ENCODE measurements around the gene ALOX5. TPM values are rescaled to one million over a fixed set of nuclear protein-coding genes. Genes with fewer than 3 reads are reported as not detected.

Gene ALOX5
- polyA plus RNA-seq, 1 of the 3 experiments (the other 2 are of a cell fraction), result not detected

- TF ChIP-seq MXI1 (IDR thresholded peaks at IDR 0.05; ENCODE audit: low read depth, low read length), result no peak
- no peak for TF ChIP-seq CTCF (IDR thresholded peaks at IDR 0.05)
- TF ChIP-seq FOXM1 (IDR thresholded peaks at IDR 0.05; ENCODE audit: low read depth), result no peak
Observed at GRCh38 chr10:45442662-45443061, 68.6 kb downstream of the ALOX5 start (continued).

- CTCF ChIA-PET, result interaction anchor here (0.6 kb wide), 1 partner anchor 56 kb away, joined by 3 read pairs; no protein-coding TSS in a partner anchor
- H3F3A ChIP-seq (replicated peaks; ENCODE audit: insufficient read depth), result no peaks in the 10 kb centered on the region
- no peaks in the 10 kb centered on the region for H3K36me3 ChIP-seq (replicated peaks in 1 of 2; ENCODE audit: control insufficient read depth in 1 of 2, insufficient read depth in 2 of 2, low read length in 1 of 2)
- H3K27me3 ChIP-seq (ENCODE audit: insufficient read depth), result no peaks in the 10 kb centered on the region
- 74% methylated on average over 34 of the region's 76 CpGs for WGBS (ENCODE audit: low lambda C conversion rate)
- H3K4me1 ChIP-seq (ENCODE audit: control insufficient read depth in 1 of 2, insufficient read depth in 2 of 2, low read depth in 1 of 2, low read length in 1 of 2), result peaks cover 0 to 9% of the 10 kb centered on the region in 2 experiments; a peak in 1 of 4 replicates
- no peak overlapping the region for H3K4me2 ChIP-seq
- H3K27ac ChIP-seq (ENCODE audit: low read depth in 2 of 2, low read length in 1 of 2), result no peak overlapping the region
- no peaks in the 10 kb centered on the region for H3K9me3 ChIP-seq
- DNase-seq, result no peak
- no peak overlapping the region for H2AFZ ChIP-seq (ENCODE audit: low read depth)
- no peak overlapping the region for H3K9ac ChIP-seq
- POLR2A ChIA-PET, result no interaction called here
- no peaks in the 10 kb centered on the region for H3K9me2 ChIP-seq
- no peaks in the 10 kb centered on the region for H4K20me1 ChIP-seq (ENCODE audit: insufficient read depth)
- no peaks in the 10 kb centered on the region for H3K79me2 ChIP-seq (ENCODE audit: insufficient read depth)
- H3K4me3 ChIP-seq (ENCODE audit: low read depth in 2 of 2, low read length in 1 of 2), result no peak overlapping the region
- TF ChIP-seq MAX (IDR thresholded peaks at IDR 0.05; ENCODE audit: low read depth) (no peak), TAF1 (IDR thresholded peaks at IDR 0.05; ENCODE audit: borderline replicate concordance, low read depth, low read length) (no peak), TCF12 (IDR thresholded peaks at IDR 0.05) (no peak), POLR2AphosphoS5 (IDR thresholded peaks at IDR 0.05; ENCODE audit: low read depth, low read length) (no peak), RAD21 (IDR thresholded peaks at IDR 0.05; ENCODE audit: low read length) (no peak), FOXJ3 (CRISPR knock-in tag; IDR thresholded peaks at IDR 0.05) (no peak), FOSL2 (IDR thresholded peaks at IDR 0.05; ENCODE audit: borderline replicate concordance, low read depth) (no peak), USF2 (IDR thresholded peaks at IDR 0.05; ENCODE audit: borderline replicate concordance, low read depth, low read length) (no peak), JUND (IDR thresholded peaks at IDR 0.05) (no peak)
- TF ChIP-seq, protein P1, sequence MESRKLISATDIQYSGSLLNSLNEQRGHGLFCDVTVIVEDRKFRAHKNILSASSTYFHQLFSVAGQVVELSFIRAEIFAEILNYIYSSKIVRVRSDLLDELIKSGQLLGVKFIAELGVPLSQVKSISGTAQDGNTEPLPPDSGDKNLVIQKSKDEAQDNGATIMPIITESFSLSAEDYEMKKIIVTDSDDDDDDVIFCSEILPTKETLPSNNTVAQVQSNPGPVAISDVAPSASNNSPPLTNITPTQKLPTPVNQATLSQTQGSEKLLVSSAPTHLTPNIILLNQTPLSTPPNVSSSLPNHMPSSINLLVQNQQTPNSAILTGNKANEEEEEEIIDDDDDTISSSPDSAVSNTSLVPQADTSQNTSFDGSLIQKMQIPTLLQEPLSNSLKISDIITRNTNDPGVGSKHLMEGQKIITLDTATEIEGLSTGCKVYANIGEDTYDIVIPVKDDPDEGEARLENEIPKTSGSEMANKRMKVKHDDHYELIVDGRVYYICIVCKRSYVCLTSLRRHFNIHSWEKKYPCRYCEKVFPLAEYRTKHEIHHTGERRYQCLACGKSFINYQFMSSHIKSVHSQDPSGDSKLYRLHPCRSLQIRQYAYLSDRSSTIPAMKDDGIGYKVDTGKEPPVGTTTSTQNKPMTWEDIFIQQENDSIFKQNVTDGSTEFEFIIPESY (IDR thresholded peaks at IDR 0.05; ENCODE audit: borderline replicate concordance, low read depth), result no peak
- TF ChIP-seq, protein P2, sequence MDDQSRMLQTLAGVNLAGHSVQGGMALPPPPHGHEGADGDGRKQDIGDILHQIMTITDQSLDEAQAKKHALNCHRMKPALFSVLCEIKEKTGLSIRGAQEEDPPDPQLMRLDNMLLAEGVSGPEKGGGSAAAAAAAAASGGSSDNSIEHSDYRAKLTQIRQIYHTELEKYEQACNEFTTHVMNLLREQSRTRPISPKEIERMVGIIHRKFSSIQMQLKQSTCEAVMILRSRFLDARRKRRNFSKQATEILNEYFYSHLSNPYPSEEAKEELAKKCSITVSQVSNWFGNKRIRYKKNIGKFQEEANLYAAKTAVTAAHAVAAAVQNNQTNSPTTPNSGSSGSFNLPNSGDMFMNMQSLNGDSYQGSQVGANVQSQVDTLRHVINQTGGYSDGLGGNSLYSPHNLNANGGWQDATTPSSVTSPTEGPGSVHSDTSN (IDR thresholded peaks at IDR 0.05), result no peak
Observed at GRCh38 chr10:45443101-45444009, 69.3 kb downstream of the ALOX5 start.

Measured in SK-N-SH (cell line).